HUES64 (cell line): ENCODE results near the gene FAAP24.
"Not testable (repeated sequence)": the region's sequence is repeated elsewhere in the genome, so short reads cannot be mapped to it uniquely, and the experiment has no call there.

Experiments used
- H3K27ac ChIP-seq: 2 replicates; pipeline ENCODE4 v1.7.0; 2013; ENCODE audit warnings: low read depth, low read length, inconsistent platforms
- H3K27me3 ChIP-seq: 2 replicates; pipeline ENCODE4 v1.6.1; 2013; ENCODE audit warnings: mild to moderate bottlenecking, low read length; ENCODE audit not compliant: insufficient read depth
- H3K36me3 ChIP-seq: 2 replicates; pipeline ENCODE4 v1.6.1; 2013; ENCODE audit warnings: mild to moderate bottlenecking, low read length; ENCODE audit not compliant: insufficient read depth
- H3K4me1 ChIP-seq: 2 replicates; pipeline ENCODE4 v1.6.1; 2013; ENCODE audit warnings: mild to moderate bottlenecking, low read length, moderate library complexity; ENCODE audit not compliant: insufficient read depth
- H3K4me3 ChIP-seq: 2 replicates; pipeline ENCODE4 v1.5.1; 2013; ENCODE audit warnings: mild to moderate bottlenecking, low read length, moderate library complexity
- H3K9ac ChIP-seq: 2 replicates; pipeline ENCODE4 v1.6.1; 2013; ENCODE audit warnings: mild to moderate bottlenecking, low read depth, low read length
- H3K9me3 ChIP-seq: 2 replicates; pipeline ENCODE4 v1.6.1; 2013; ENCODE audit warnings: low read depth, low read length; ENCODE audit not compliant: insufficient read depth
- WGBS: fragments of 150-250, 120-280 bp; methylation state at CpG from one replicate; pipeline ENCODE4 v1.1.7; 2013; ENCODE audit warnings: missing lambda C conversion rate; 5-methylcytosine and 5-hydroxymethylcytosine counted together

FAAP24 gene

DNA sequence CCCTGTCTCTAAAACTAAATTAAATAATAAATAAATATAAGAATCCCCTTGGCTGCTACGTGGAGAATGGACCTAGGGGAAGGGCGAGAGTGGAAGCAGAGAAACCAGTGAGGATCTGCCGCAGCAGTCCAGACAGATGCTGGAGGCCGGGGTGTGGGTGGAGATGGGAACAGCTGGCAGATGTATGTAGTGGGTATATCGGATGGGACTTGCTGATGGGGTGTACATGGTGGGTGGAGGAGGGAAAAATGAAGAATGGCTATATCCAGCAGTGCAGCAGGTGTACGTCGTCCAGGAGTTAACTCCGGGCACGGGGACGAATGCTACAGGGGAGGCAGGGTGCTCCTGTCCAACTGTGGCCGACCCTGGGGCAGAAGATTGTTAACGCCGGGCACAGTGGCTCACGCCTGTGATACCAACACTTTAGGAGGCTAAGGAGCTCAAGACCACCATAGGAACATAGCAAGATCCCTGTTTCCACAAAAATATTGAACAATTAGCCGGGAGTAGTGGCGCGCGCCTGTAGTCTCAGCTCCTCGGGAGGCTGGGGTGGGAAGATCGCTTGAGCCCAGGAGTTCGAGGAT is 938 bp upstream of the FAAP24 start:
- Histone ChIP-seq H3K27ac (no peak overlapping the region), H3K27me3 (no peaks in the 10 kb centered on the region), H3K36me3 (peaks cover 24% of the 10 kb centered on the region), H3K9ac (peak overlapping the region; percentile 44; the same call in 1 of the 2 replicates), H3K4me1 (peaks cover 3% of the 10 kb centered on the region; the same call in 1 of the 2 replicates), H3K4me3 (peak overlapping the region; percentile 71), H3K9me3 (no peaks in the 10 kb centered on the region)
- WGBS = 28% methylated on average over 21 of the region's 21 CpGs

DNA sequence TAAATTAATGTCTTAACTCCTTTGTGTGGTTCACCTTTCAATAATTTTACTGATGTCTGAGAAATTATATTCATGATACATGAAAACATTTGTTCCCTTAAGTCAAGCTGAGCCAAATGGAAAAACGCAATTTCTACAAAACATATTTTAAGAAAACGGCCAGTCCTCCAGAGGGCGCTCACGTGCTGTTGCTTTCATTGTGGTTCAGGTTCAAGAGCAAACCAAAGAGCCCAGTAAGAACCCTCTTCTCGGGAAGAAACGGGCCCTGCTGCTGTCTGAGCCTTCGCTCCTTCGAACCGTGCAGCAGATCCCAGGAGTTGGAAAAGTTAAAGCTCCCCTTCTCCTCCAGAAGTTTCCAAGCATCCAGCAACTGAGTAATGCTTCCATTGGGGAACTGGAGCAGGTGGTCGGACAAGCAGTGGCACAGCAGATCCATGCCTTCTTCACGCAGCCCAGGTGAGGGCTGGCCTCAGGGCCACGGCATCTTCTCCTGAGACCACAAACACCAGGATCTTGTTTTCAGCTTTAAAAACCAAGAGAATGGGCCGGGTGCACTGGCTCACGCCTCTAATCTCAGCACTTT is 4.3 kb downstream of the FAAP24 start:
- H3K4me3 ChIP-seq = no peak overlapping the region
- WGBS = 67% methylated on average over 14 of the region's 14 CpGs

DNA sequence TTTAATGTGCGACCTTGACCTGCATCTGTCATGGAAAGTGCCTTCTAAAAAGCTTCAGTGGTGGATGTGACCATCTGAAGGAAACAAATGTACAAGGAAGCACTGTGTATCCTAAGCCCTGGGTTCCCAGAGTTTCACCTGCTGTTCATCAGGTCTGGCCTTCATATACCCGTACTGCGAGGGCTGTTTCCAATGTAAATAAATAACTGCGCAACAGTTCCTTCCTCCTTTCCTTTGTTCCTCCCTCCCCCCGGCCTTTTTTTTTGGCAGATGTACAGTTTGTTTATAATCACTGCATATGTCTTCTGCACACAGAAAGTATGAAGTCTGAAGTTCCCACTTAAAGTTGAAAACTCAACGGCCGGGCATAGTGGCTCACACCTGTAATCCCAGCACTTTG is 5.2 kb downstream of the FAAP24 start:
- Histone ChIP-seq H3K9me3 (no peaks in the 10 kb centered on the region), H3K4me3 (no peak overlapping the region), H3K9ac (no peak overlapping the region), H3K27ac (no peak overlapping the region), H3K36me3 (peaks cover 33% of the 10 kb centered on the region), H3K4me1 (no peaks in the 10 kb centered on the region), H3K27me3 (no peaks in the 10 kb centered on the region)
- WGBS = 96% methylated on average over 7 of the region's 7 CpGs

More for the DNA sequence above, 4.3 kb downstream of the FAAP24 start:
- no peak overlapping the region for H3K27ac ChIP-seq
- H3K9me3 ChIP-seq = no peaks in the 10 kb centered on the region
- no peaks in the 10 kb centered on the region for H3K4me1 ChIP-seq
- peaks cover 33% of the 10 kb centered on the region for H3K36me3 ChIP-seq
- H3K9ac ChIP-seq = no peak overlapping the region
- no peaks in the 10 kb centered on the region for H3K27me3 ChIP-seq

DNA sequence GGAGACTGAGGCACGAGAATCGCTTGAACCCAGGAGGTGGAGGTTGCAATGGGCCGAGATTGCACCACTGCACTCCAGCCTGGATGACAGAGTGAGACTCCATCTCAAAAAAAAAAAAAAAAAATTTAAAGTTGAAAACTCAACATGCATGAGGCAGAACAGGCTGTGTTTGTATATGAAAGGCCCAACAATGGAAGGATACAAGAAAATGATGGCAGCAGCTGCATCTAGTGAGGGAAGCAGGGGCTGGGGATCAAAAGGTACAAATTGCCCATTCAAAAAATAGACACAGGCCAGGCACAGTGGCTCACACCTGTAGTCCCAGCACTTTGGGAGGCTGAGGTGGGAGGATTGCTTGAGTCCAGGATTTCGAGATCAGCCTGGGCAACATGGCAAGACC is 5.8 kb downstream of the FAAP24 start:
- not testable (repeated sequence) for H3K27me3 ChIP-seq, H3K4me1 ChIP-seq, H3K9me3 ChIP-seq, H3K9ac ChIP-seq, H3K4me3 ChIP-seq, H3K27ac ChIP-seq
- 90% methylated on average over 4 of the region's 4 CpGs for WGBS
- H3K36me3 ChIP-seq = peaks cover 33% of the 10 kb centered on the region

DNA sequence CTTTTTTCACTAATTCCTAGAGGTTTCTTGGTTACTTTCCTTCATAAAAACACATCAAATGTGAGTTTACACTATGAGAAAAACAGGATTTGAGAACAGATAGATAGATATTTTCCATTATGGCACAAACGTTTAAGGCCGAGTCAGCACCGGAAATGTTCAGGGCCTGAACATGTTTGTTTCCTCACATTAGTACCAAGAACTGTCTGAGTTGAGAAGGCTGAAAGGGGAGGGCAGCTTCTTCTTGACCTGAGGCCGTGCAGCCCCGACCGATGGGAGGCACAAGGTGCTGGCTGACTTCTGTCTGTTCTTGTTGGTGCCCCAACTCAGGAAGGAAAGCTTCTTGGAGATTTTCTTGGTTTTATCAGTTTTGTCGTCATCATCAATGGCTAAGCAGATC is 7.8 kb downstream of the FAAP24 start:
- not testable (repeated sequence) for H3K4me3 ChIP-seq, H3K27ac ChIP-seq, H3K9ac ChIP-seq, H3K27me3 ChIP-seq, H3K4me1 ChIP-seq, H3K9me3 ChIP-seq
- WGBS = 96% methylated on average over 5 of the region's 7 CpGs
- peaks cover 38% of the 10 kb centered on the region for H3K36me3 ChIP-seq

DNA sequence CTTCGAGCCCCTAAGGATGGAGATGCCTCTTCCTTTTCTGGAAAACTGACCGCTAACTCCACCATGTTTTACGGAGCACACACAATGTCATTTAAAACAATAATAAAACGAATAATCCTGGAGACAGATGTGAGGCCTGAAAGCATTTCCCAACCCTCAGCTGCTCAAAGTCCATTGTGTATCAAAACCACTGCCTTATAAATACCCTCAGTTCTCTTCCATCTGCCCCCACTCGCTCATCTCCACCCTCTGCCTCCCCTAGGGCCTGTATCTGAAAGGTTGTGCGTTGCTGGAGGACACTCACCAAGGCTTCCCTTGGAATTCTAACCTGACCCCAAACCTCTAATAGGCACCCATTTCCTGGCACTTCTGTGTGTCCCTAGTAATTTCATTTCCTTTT is 10.4 kb downstream of the FAAP24 start:
- peaks cover 42% of the 10 kb centered on the region for H3K36me3 ChIP-seq
- H3K9me3 ChIP-seq, H3K4me3 ChIP-seq, H3K4me1 ChIP-seq, H3K27me3 ChIP-seq, H3K9ac ChIP-seq, H3K27ac ChIP-seq: not testable (repeated sequence)
- 96% methylated on average over 6 of the region's 6 CpGs for WGBS

DNA sequence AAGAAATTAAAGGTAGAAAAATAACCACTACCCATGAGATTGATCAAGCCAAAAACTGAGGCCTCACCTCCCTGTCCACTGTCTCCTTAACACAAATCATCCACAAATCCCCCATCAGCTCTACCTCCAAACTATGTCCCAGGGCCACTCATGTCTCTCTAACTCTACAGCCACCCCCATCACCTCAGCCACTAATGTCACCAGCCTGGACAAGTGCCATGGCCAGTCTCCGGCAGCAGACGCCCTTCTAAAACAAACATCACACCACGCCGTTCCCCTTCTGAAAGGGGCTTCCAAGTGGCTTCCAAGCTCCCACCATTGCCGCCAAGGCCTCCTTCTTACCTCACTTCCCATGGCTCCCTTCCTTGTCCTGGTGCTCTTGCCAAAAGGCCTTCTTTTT is 16.2 kb downstream of the FAAP24 start:
- H3K27me3 ChIP-seq, H3K4me3 ChIP-seq, H3K4me1 ChIP-seq, H3K27ac ChIP-seq, H3K9me3 ChIP-seq, H3K9ac ChIP-seq: not testable (repeated sequence)
- 95% methylated on average over 5 of the region's 5 CpGs for WGBS
- H3K36me3 ChIP-seq = peaks cover 52% of the 10 kb centered on the region

DNA sequence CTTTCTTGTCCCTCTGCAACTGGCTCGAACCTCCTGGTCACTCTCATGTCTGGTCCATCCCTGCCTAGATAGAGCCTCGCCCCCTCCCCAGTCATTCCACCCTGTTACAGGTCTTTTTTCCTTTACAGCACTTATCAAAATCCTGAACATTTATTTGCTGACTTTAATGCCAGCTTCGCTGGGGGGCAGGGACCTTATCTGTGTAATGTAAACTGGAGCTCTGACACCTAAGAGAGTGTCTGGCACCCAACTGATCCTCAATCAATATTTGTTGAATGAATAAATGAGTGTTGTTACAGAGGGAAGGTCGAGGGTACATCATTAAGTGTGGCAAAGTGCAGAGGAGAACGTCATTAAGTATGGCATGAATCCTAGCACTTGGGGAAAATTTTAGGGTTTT is 16.7 kb downstream of the FAAP24 start:
- Histone ChIP-seq H3K9me3 (no peaks in the 10 kb centered on the region), H3K4me3 (no peak overlapping the region), H3K4me1 (no peaks in the 10 kb centered on the region), H3K36me3 (peaks cover 55% of the 10 kb centered on the region), H3K9ac (no peak overlapping the region), H3K27me3 (no peaks in the 10 kb centered on the region), H3K27ac (no peak overlapping the region)
- WGBS = 86% methylated on average over 5 of the region's 5 CpGs

DNA sequence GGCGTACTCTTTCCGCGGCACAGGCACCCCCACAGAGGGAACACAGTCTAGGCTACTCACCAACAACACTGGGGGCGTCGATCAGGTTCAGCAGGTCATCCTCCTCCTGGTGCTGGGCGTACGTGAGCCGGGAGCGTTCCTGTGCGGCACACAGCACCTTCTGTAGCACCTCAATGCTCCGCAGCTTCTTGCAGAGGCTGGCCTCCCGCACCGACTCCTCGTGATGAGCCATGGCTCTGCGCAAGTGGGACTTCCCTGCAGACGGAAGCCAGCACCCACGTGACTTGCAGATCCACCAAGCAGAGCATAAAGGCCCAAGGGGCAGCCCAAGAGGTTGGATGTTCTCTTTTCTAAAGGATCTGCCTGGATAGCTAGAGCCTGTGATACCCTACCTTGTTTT is 23.9 kb downstream of the FAAP24 start:
- not testable (repeated sequence) for H3K9me3 ChIP-seq

DNA sequence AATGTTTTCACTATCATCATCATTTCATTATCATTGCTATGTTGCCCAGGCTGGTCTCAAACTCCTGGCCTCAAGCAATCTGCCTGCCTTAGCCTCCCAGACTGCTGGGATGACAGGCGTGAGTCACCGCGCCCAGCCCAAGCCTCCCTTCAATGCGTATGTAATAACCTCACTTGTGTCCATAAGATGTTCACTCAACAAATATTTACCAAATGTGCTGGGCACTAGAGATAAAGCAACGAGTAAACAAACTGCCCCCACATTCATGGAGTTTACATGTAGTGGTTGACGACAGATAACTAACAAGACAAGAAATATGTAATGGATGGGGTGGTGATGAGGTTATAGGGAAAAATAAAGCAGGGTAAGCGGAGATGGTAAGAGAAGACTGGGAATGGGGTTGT is 25.0 kb downstream of the FAAP24 start:
- not testable (repeated sequence) for H3K9ac ChIP-seq, H3K27me3 ChIP-seq, H3K4me1 ChIP-seq, H3K4me3 ChIP-seq, H3K27ac ChIP-seq, H3K9me3 ChIP-seq
- peaks cover 46% of the 10 kb centered on the region for H3K36me3 ChIP-seq
- 82% methylated on average over 7 of the region's 7 CpGs for WGBS

More for the DNA sequence above, 23.9 kb downstream of the FAAP24 start:
- H3K27ac ChIP-seq, H3K9ac ChIP-seq, H3K27me3 ChIP-seq, H3K4me1 ChIP-seq, H3K4me3 ChIP-seq: not testable (repeated sequence)
- WGBS = 93% methylated on average over 17 of the region's 17 CpGs
- peaks cover 48% of the 10 kb centered on the region for H3K36me3 ChIP-seq

DNA sequence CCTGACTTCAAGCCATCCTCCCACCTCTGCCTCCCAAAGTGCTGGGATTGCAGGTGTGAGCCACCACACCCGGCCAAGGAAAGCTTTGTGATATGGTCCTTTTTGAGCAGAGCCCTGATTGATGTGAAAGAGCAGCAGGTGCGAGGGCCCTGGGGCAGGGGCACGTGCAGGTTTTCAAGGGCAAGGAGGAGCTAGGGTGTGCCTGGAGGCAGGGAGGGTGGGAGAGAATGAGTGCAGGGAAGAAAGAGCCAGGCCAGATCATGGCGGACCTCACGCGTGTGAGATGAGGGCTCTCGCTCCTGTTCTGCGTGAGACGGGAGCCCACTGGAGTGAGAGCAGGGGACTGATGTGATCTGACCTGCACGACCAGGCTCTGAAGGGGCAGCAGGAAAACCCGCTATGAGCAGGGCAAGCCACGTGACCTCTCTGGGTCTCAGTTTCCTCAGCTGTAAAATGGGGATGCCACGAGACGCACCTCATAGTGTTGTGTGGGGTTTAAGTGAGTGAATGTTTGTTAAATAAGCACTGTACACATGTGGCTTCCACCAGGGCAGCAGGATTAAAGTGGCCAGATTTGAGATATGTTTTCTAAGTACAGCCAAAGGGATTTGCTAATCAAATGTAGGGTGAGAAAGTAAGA is 25.8 kb downstream of the FAAP24 start:
- Histone ChIP-seq H3K9ac (no peak overlapping the region), H3K4me3 (no peak overlapping the region), H3K9me3 (no peaks in the 10 kb centered on the region), H3K27ac (no peak overlapping the region), H3K27me3 (no peaks in the 10 kb centered on the region), H3K4me1 (no peaks in the 10 kb centered on the region), H3K36me3 (peaks cover 51% of the 10 kb centered on the region)
- WGBS = 94% methylated on average over 14 of the region's 14 CpGs
